Vagina (tissue), 2 donors: Measurements from ENCODE around the gene TSPAN33.

ENCODE experiments used
- POLR2A ChIP-seq, 2 donors: fragments of 450-650 bp; IDR thresholded peaks; one replicate each; pipeline ENCODE4 v1.6.1; 2017; ENCODE audit warnings: antibody characterized with exemption in 2 of 2, mild to moderate bottlenecking in 2 of 2, moderate library complexity in 2 of 2
- POLR2AphosphoS5 ChIP-seq, 2 donors: sonication (generic); formaldehyde crosslinking; IDR thresholded peaks; one replicate each; pipeline ENCODE4 v1.9.0; 2017; ENCODE audit warnings: antibody characterized with exemption in 2 of 2, mild to moderate bottlenecking in 2 of 2, low read depth in 1 of 2; ENCODE audit not compliant: insufficient read depth in 1 of 2
- TF ChIP-seq, protein P1 (sequence below), 3 experiments: fragments of 450-650 bp in 2 of 3; fragments of 200-600 bp in 1 of 3; sonication (generic) in 1 of 3; IDR thresholded peaks; one replicate each; pipeline ENCODE4 v1.5.1; 2017 to 2019; ENCODE audit warnings: antibody characterized with exemption in 3 of 3, mild to moderate bottlenecking in 2 of 3, moderate library complexity in 2 of 3

DNA sequence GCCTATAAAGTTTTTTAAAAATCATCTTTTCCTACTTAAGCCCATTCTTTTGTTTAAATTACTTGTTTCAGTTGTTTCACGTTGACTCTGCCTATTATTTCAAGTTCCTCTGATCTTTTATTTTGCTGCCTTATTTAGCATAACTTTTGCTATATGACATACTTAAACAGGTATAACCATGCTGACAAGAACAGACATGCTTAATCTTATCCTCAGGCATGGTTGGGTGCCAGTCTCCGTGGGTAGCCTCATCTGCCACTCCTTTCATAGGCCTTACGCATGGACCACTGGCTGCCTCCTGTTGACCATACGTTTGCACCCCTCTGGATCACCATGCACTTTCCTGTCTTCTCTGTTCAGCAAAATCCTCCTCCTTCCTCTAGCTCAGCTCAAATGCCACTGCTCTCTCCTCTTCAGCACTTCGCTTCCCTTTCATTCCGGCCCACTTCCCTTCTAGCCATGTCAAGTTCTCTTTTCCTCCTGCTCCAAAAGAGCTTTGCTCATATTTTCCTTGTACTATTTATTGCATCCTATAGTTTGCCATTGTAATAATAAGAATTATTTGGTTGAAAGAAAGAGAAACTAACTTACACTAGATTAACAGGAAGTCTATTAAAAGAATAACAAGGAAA is 10.0 kb upstream of the TSPAN33 start:
- TF ChIP-seq, protein P1, sequence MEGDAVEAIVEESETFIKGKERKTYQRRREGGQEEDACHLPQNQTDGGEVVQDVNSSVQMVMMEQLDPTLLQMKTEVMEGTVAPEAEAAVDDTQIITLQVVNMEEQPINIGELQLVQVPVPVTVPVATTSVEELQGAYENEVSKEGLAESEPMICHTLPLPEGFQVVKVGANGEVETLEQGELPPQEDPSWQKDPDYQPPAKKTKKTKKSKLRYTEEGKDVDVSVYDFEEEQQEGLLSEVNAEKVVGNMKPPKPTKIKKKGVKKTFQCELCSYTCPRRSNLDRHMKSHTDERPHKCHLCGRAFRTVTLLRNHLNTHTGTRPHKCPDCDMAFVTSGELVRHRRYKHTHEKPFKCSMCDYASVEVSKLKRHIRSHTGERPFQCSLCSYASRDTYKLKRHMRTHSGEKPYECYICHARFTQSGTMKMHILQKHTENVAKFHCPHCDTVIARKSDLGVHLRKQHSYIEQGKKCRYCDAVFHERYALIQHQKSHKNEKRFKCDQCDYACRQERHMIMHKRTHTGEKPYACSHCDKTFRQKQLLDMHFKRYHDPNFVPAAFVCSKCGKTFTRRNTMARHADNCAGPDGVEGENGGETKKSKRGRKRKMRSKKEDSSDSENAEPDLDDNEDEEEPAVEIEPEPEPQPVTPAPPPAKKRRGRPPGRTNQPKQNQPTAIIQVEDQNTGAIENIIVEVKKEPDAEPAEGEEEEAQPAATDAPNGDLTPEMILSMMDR (IDR thresholded peaks at IDR 0.05), result no peak
- TF ChIP-seq POLR2A (IDR thresholded peaks at IDR 0.05), result no peak
- no peak for TF ChIP-seq POLR2AphosphoS5 (IDR thresholded peaks at IDR 0.05; ENCODE audit: insufficient read depth in 1 of 2, low read depth in 1 of 2)
